ENCODE results near the gene SLC5A1. TPM values are rescaled to one million over a fixed set of nuclear protein-coding genes. Genes with fewer than 3 reads are reported as not detected.

The SLC5A1 gene
- total RNA-seq (2021; ENCODE audit: unreplicated experiment) (0.03 TPM), Bru-seq, nascent RNA (percentile 9 among the genes with signal in this experiment), BruChase-seq, experiment 1, labeled RNA remaining after a 2-hour chase (percentile 7 among the genes with signal in this experiment), BruChase-seq, experiment 2, labeled RNA remaining after a 6-hour chase (percentile 1 among the genes with signal in this experiment)
- polyA plus RNA-seq (2012; ENCODE audit: insufficient read length) = not detected
- long read RNA-seq = 0 reads

GRCh38 chr22:32042924-32043323 is at the start of gene SLC5A1:
Gene SLC5A1, plus strand, starts transcription at chr22:32043261. Its CDS starts 21 bp downstream, at chr22:32043282.
- ChIA-PET POLR2A (no interaction called here), CTCF (no interaction called here)
- H3K27me3 ChIP-seq (ENCODE audit: control insufficient read depth, insufficient read depth, low read length) = no peaks in the 10 kb centered on the region; the same call in 1 of the 2 replicates
- no peaks in the 10 kb centered on the region for H3K36me3 ChIP-seq (ENCODE audit: control insufficient read depth, insufficient read depth, low read length)
- no peak within 1 kb of the TSS for H3K4me3 ChIP-seq (ENCODE audit: low read depth in 2 of 2, low read length in 2 of 2)
- ATAC-seq (no peak), DNase-seq (ENCODE audit: low read depth, low spot score) (no peak)
- no peaks in the 10 kb centered on the region for H3K4me1 ChIP-seq (ENCODE audit: control insufficient read depth, insufficient read depth, low read length)
- in situ Hi-C loops (cut with HindIII; ENCODE audit: low pct_unique_long_range_greater_than_20kb, low sequenced_read_pairs) = no loop called here
- H3K27ac ChIP-seq (ENCODE audit: low read length) = no peak within 1 kb of the TSS
- TF ChIP-seq SIN3A (IDR thresholded peaks at IDR 0.05; ENCODE audit: borderline replicate concordance, insufficient read depth, low read depth, low read length) (no peak), POLR2AphosphoS5 (IDR thresholded peaks at IDR 0.05; ENCODE audit: low read depth, low read length) (no peak), REST (IDR thresholded peaks at IDR 0.05; ENCODE audit: insufficient read depth in 1 of 2, low read depth in 2 of 2, low read length in 1 of 2) (no peak), TCF7L2 (IDR thresholded peaks at IDR 0.05; ENCODE audit: low read depth, low read length) (no peak)
- no peaks in the 10 kb centered on the region for H3K9me3 ChIP-seq (ENCODE audit: control insufficient read depth, insufficient read depth, low read depth, low read length)
- no TSS peak for BruUV-seq (replicated peaks)
- intact Hi-C loops (cut with micrococcal nuclease; ENCODE audit: unreplicated experiment) = no loop called here

- intact Hi-C loops (cut with micrococcal nuclease; ENCODE audit: unreplicated experiment) (no loop called here), in situ Hi-C loops (cut with HindIII; ENCODE audit: low pct_unique_long_range_greater_than_20kb, low sequenced_read_pairs) (no loop called here)
- no TSS peak for BruUV-seq (replicated peaks)
- H3K4me3 ChIP-seq (ENCODE audit: low read depth in 2 of 2, low read length in 2 of 2) = no peak overlapping the region
- H3K9me3 ChIP-seq (ENCODE audit: control insufficient read depth, insufficient read depth, low read depth, low read length) = no peaks in the 10 kb centered on the region
- H3K27me3 ChIP-seq (ENCODE audit: control insufficient read depth, insufficient read depth, low read length) = no peaks in the 10 kb centered on the region
- DNase-seq (ENCODE audit: low read depth, low spot score) (no peak), ATAC-seq (no peak)
- CTCF ChIA-PET = interaction anchor here (0.6 to 0.7 kb wide), 2 partner anchors 106 to 640 kb away, joined by 3 to 4 read pairs; no protein-coding TSS in a partner anchor
- no peak overlapping the region for H3K27ac ChIP-seq (ENCODE audit: low read length)
- TF ChIP-seq REST (IDR thresholded peaks at IDR 0.05; ENCODE audit: insufficient read depth in 1 of 2, low read depth in 2 of 2, low read length in 1 of 2) (no peak), POLR2AphosphoS5 (IDR thresholded peaks at IDR 0.05; ENCODE audit: low read depth, low read length) (no peak), SIN3A (IDR thresholded peaks at IDR 0.05; ENCODE audit: borderline replicate concordance, insufficient read depth, low read depth, low read length) (no peak), CTCF (IDR thresholded peaks at IDR 0.05) (peak; percentile 31)
- H3K4me1 ChIP-seq (ENCODE audit: control insufficient read depth, insufficient read depth, low read length) = no peaks in the 10 kb centered on the region
- POLR2A ChIA-PET = no interaction called here
- H3K36me3 ChIP-seq (ENCODE audit: control insufficient read depth, insufficient read depth, low read length) = no peaks in the 10 kb centered on the region
Observed at GRCh38 chr22:31995046-31995445, 48.0 kb upstream of the SLC5A1 start.
